GM18868 (cell line): Measurements from ENCODE around the gene LMO2.
A peak's percentile ranks its signal among the peaks of the same experiment; 100 is the strongest.
"Not testable (repeated sequence)": the region's sequence is repeated elsewhere in the genome, so short reads cannot be mapped to it uniquely, and the experiment has no call there.

Experiments
- ATAC-seq: cut with Tn5 transposase; IDR thresholded peaks from one replicate; pipeline ENCODE4 v1.9.1; 2021; ENCODE audit warnings: mild to moderate bottlenecking, moderate library complexity; ENCODE audit not compliant: unreplicated experiment

Gene LMO2

DNA sequence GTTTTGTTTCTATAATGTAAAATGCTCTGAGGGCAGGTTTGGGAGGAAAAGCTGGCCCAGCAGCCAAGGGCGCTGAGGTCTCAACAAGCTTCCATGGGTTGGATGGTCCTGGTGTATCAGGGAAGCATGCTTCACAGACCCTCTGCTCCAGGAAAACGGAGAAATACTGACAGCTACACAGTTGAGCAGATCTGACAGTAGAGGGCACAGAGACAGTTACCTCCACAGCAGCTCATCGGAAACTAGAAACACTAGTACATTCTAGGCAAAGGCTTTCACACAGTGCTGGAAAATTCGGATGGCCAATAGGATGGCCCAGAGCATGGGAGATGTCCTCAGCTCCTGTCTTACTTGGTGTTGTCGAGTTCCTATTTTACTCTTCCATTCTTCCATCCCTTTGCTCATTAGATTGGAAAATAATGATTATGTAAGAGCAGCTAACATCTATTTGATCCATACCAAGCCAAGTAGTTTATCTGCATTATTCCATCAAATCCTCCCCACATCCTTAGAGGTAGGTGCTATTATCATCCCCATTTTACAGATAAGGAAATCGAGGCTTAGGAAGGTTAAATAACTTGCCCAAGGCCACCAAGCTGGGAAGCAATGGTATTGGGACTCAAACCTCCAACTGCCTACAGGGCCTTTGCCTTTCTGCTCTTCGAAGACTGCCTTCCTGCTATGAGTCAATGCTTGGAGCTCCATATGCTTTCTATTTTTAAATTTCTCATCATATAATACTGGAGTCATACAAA lies 28.3 kb downstream of the LMO2 start:
- ATAC-seq = no peak

DNA sequence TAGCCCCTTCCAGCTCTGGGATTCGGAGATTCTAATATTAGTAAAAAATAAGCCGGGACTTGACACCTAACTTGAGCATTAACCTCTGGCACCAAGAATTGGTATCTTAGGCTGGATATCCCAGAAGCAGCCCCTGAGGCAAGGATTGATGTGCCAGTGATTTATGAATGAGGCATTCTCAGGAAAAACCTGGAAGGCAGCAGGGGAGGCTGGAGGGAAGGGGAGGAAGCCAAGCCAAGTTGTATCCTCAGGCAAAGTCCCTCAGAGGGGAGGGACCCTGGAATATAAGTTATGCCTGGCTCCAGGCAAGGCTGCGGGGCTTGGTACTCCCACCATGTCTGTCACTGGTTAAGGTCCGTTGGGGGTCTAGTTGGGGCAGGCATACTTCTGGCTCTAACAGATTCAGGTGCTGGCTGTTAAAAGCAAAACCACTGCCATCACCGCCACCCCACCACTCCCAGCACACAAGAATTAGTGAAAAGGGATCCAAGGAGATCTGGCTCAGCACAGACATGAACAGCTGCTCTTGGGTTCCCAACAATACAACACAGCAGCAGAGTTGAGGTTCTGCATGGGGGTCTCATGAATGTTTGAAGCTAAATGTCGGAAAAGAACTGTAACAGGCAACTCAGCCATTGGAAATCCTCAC lies 29.8 kb downstream of the LMO2 start:
- ATAC-seq = no peak

DNA sequence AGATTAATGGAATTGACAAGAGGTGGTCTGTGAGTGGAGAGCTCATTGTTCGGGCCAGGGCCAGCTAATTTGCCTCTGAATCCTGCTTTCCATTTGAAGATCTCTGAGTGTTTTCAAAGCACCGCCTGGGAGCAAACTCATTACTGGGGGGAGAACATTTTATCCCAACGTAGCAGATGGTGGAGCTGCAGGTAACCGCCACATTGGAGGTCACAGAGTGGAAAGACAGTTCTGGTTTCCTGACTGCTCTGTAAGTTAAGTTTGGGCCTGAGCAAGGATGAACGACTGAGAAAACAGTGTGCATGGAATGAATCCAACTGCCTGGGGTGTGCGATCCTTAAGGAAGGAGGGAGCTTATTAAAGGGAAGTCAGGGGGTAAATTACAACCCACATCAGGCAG lies 30.5 kb downstream of the LMO2 start:
- ATAC-seq = no peak

DNA sequence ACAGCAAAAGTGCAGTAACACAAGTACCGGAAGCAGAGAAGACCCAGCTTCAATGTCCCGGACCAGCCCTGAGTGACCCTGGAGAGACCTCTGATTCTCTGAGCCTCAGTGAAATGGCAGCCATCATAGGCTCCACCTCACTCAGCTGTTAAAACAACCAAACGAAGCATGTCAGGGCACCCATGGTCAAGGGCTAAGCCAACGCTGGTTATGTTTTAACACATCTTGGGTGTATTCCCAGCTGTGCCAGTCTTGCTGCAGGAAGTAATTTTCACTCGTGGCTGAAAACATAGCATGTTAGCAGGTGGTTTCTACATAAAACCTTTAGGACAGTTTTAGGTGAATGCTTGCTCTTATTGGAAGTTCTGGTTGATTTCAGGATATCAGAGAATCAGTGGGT lies 30.9 kb downstream of the LMO2 start:
- no peak for ATAC-seq

DNA sequence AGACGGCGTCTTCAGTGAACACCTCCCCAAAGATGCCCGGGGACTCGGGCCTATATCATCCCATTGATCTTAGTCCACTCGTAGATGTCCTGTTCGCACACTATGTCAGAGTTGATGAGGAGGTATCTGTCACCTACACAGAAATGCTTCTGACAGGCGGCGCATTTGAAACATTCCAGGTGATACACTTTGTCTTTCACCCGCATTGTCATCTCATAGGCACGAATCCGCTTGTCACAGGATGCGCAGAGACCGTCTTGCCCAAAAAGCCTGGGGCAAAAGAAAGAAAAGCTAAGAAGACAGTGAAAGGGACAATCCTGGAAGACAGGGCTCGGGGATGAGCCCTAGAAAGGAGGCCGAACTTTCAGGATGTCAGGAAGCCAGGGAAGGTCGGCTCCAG lies 32.6 kb downstream of the LMO2 start:
- ATAC-seq = no peak

DNA sequence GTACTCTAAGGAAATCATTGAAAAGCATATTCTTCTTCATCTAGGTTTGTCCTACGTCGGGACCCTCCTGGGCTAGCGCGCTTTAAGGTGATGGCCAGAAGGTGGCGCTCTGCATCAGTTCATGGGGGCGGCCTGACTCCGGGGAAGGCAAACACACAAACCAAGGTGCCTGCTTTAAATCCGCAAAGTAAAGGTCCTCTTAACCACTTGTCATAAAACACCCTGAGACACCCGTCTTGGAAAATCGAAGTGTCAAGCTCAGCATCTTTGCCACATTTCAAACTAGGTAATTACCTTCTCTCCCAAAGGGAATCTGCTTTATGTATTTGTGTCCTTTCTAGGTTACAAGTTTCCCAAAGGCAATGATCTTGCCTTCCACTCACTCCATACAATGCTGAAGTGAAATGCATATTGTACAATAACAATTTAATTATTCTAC lies 33.9 kb downstream of the LMO2 start:
- peak; percentile 72 for ATAC-seq

DNA sequence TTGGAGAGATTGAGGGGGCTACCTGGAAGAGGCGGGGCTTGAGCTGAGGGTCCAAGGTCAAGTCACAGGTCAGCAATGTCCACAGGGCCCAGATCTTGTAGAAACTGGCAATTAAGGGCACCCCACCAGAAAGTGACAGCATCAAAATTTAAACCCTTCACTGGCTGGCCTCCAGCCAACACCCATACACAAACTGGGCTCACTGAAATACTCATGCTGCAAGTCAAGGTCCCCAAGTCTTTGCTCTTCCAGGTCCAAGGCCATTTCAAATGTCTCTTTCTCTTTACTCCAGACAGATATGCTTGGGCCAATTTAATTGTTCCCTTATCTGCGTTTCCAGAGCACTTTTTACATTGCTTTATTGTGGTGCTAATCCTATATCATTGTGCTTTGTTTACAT lies 36.4 kb downstream of the LMO2 start:
- ATAC-seq = no peak

DNA sequence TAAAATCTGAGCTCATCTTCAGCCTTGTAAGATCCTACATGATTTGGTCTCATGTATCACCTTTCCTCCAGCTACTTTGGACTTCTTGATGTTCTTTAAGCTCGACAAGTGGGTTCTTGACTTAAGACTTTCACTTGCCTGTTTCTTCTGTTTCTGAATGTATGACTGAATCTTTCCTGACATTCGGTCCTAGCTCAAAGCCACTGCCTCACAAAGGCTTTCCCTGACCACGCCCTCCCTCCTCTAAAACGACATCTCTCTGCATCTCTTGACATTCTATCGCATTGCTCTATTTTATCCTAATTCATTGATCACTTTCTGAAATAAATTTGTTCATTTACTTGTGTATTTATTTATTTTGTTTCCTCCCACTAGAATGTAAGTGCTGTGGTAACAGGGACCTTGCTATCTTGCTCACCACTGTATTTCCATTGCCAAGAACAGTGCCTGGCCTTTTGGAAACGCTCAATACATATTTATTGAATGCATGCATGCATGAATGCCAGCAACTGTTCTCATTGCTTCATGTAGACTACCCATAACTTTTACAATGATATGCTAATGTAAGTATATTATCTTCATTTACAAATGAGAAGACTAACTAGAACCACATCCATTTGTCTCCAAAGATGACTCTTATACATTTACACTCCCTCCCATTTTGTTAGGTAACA lies 43.0 kb downstream of the LMO2 start:
- ATAC-seq = no peak

DNA sequence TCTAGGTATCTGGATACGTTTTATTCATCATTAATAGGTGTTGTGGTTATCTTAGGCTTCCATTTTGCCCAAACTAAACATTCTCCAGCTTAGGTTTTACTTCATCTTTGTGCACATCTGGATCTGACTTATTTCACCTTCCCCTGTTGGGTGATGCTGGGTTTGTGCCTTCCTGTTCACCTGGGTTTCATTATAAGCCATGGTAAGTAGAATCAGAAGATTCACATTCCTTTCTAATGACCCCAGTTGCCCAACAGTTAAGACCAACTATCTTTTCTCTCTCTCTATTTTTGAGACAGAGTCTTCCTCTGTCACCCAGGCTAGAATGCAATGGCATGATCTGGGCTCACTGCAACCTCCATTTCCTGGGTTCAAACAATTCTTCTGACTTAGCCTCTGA lies 44.6 kb downstream of the LMO2 start:
- ATAC-seq = no peak

DNA sequence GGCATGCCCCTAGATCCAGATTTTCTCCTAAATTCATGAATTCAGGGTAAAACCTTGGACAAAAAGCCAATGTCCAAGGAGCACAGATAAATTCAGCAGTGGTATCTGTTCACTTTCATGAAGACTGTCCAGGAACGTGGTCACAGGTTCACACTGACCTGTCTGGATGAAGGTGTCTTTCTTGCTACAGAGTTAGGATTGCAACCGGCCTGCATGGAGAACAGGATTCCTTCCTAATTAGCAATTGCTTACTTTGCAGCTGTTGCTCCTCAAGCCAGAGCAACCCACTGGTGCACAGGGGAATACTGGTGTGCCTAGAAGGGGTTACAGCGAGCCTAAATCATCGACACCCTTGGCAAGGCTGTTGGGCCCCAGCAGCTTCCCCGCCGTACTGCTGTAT lies 47.6 kb downstream of the LMO2 start:
- no peak for ATAC-seq

DNA sequence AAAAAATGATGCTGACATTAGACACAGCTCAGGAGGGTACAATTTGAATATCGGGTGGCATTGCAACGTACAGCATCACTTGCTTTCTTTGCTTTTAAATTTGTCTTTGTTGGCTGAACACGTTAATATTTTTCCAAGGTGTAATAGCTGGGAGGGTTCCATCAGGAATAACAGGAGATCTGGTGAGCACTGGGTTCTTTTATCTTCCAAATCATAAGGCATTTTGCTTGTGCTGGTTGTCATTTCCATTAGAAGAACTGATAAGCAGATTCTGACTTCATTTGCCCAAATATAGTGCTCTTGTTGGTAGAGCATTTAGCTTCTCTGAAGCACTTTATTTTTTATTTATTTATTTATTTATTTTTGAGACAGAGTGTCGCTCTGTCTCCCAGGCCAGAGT lies 48.9 kb downstream of the LMO2 start:
- ATAC-seq = no peak

DNA sequence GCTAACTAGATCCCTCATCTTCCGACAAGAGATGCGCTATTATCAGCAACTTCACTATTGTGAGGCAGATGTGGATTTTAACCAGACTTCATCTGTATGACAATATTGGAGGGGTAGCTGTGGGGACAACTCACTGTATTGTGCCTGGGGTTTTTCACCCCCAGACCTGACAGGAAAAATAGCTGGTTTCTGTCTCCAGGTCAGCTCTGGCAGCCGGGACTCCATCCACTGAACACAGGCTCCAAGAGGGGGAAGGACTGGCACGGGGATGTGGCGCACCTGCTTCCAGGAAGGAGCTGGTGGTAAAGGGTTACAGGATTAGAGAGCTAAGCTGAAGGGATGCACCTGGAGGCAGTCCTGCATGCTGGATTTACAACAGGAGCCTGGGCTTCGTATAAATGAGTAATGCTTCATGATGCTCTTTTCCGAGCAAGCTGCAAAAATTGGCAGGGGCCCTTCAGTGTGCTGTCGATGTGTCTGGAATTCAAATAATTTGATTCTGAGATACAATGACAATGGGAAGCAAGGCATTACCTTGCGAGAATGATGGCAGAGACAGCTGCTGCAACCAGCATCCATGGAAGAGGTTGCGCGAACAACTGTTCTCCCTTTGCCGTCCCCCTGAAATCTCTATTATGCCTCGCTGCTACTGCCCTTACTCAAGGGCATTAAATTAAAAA lies 49.5 kb downstream of the LMO2 start:
- no peak for ATAC-seq

DNA sequence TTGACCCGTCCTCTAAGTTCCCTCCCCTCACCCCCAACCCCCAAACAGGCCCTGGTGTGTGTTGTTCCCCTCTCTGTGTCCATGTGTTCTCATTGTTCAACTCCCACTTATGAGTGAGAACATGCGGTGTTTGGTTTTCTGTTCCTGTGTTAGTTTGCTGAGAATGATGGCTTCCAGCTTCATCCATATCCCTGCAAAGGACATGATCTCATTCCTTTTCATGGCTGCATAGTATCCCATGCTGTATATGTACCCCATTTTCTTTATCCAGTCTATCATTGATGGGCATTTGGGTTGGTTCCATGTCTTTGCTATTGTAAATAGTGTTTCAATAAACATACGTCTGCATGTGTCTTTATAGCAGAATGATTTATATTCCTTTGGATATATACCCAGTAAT lies 53.6 kb downstream of the LMO2 start:
- ATAC-seq = not testable (repeated sequence)

DNA sequence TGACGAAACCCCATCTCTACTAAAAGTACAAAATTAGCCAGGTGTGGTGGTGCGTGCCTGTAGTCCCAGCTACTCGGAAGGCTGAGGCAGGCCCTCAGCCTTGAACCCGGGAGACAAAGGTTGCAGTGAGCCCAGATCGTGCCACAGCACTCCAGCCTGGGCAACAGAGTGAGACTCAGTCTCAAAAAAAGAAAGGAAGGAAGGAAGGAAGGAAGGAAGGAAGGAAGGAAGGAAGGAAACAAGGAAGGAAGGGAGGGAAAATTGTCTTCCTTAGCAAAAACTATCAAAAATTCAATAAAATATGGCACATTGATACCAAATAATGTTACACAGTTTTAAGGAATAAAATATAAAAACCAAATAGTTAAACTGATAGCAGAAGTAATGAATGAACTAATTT lies 54.5 kb downstream of the LMO2 start:
- ATAC-seq = not testable (repeated sequence)

DNA sequence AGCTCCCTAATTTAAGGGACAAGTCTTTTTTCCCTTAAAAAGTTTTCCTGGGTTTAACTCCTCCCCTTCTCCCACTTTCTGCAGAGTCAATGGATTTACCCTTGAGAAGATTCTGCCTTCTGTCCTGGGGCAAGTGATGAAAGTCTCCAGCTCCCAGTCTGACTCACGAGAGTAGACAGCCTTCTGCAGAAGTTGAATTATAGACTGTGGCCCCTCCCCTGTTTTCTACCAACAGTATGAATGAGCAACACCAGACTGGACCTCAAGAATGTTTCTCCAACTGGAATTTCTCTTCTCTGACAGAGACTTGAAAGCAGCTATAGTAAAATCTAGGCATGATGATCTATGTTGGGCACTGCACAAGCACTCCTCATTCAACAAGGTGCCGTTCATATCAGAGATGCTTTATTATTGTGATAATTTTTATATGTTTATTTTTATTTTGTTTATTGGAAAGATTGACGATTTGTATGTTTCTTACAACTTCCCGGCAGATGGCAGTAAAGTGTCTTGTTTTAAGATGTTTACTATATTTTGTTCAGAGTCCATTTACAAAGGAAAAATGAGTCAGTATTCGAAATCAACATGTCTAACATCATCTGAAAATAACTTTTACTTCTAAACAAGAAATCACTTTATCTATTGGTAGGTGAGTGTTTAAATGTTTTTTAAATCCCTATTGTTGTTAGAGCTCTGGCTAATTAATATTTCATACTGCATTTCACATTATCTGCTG lies 56.6 kb downstream of the LMO2 start:
- no peak for ATAC-seq

DNA sequence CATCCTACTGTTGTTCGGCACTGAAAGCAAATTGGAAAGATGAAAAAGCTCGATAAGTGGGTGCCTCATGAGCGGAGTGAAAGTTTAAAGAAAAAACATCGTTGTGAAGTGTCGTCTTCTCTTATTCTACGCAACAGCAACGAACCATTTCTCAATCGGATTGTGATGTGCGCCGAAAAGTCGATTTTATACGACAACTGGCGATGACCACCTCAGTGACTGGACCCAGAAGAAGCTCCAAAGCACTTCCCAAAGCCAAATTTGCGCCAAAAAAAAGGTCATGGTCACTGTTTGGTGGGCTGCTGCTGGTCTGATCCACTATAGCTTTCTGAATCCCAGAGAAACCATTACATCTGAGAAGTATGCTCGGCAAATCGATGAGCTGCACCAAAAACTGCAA lies 59.2 kb downstream of the LMO2 start:
- no peak for ATAC-seq

DNA sequence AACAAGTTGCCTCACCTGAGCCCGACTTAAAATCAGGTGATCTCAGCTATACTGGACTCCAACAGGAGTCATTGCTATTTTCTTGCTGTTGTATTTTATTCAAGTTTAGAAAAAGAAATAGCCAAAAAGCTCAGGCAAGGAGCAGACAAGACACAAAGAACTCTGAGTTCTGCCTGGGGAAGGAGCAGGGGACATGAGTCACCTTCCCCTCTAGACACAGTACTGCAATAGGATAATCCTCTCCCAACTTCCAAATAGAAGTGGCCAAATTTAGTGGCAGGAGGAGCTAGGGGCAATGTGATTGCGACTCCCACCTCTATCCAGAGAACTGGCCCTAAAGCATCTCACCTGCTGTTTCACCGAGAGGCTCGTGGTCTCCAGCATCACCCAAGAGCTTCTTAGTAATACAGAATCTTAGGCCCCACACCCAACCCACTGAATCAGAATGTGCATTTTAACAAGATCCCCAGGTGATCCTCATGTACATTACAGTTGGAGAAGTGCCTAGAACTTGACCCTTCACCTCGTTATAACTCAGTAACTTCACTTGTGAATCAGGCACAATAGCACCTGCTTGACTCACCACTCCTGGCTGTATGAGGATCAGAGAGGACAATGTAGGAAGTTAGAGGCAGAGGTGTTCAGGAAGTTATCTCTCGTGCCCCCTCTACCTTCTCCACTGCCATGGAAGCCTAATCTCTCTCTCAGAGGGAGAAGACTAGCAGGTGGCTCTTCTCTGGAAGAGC lies 60.8 kb downstream of the LMO2 start:
- no peak for ATAC-seq

DNA sequence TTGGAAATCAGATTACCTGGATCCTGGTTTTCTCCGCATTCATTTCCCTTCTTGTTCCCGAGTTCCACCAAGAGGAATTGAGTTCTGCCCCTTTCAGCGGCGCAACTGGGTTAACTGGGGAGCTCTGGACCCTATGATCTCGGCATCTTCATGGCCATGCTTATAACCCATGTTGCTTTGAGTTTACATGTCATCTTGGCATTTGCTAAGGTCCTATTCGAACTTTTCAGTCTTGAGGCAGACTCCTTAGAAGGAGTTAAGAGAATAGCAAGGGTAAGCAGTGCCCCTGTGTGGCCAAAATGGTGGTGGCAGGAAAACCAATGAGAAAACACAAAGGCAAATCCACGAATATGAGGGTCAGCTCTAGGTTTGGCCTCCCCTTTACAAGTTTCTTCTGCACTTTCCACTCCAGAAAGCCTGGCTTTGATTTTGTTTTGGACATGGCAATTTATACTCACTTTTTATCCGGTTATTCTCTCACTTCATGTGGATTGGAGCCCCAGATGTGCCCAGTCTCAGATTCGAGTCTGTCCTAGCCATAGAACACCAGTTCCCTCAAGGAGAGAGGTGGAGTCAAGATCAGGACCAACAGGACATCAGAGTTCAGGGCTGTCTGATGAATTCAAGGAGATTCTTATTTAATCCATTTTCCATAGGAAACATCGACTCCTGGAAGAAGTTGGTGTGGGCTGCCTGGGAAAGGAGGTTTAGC lies 62.3 kb downstream of the LMO2 start:
- peak; percentile 63 for ATAC-seq

DNA sequence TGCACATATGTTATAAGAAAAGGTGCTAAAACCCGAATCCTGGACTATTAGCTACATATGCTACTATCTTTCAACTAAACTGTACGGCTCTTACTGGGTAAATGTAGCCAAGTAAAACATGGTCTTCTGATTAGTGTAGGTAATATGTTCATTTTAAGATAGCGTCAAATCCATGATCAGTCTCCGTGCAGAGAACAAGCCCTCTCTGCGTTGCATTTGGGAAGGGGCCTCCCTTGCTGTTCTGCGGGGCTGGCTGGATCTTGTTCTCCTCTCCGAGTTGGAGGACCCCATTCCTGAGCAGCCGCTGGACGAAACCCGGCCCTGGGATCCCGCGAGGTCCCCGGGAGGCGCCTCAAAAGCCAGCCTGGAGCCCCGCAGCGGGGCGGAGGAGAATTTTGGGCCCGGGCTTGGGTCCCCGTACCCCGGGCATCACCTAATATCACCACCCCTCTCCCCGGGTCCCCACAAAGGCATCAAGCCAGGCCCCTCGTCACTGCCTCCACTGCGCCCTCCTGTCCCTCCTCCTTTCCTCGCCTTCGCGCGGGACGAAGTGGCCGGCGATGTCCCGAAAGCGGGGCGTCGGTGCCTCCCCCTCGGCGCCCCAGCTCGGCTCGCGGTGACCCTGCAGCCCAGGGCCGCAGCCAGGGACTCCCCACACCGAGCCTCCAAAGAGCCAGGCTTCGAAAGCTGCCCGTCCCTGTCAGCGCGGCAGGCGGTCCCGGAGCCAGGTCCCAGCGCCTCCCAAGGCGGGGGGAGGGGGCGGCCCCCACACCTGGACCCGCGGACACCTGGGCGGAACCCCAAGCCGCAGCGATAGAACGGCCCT lies 63.1 kb downstream of the LMO2 start:
- ATAC-seq = no peak
